ENCODE data around the gene TSPYL4. TPM values are rescaled to one million over a fixed set of nuclear protein-coding genes. Genes with fewer than 3 reads are reported as not detected.

The TSPYL4 gene
- total and polyA plus RNA-seq, 2 donors (not counting 3 experiments of a cell fraction or from before 2014, with no cell fraction given): 24.5 to 43.1 TPM

DNA sequence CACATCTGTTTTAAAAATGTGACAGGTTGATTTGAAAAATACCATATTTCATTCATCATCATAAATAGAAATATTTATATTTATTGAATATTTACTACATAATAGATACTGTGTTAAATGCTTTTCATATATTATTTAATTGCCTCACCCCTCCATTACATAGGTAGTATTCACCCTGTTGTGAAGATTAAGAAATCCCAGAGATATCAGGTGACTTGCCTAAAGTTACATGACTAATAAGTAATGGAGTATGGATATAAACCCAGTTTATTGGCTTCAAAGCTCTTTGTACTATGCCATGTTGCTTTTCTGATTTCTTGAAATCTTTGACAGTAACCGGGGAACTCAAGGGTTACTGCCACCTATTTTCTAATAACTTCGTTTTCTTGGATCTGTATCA is 36.0 kb upstream of the TSPYL4 start:
- Histone ChIP-seq H3K4me2 (ENCODE audit: insufficient read depth, low read length) (no peak overlapping the region), H4K20me1 (replicated peaks; ENCODE audit: control insufficient read depth, extremely low read depth, insufficient read depth, low read length) (no peaks in the 10 kb centered on the region), H3K27ac (ENCODE audit: insufficient read depth, low read depth, low read length) (no peak overlapping the region), H3K27me3 (ENCODE audit: control insufficient read depth in 2 of 2, insufficient read depth in 2 of 2, low read length in 2 of 2) (no peaks in the 10 kb centered on the region), H3K36me3 (ENCODE audit: control insufficient read depth in 2 of 2, extremely low read depth in 1 of 2, insufficient read depth in 2 of 2, low read length in 2 of 2) (no peaks in the 10 kb centered on the region), H3K4me1 (ENCODE audit: control insufficient read depth, extremely low read depth, insufficient read depth, low read length) (no peaks in the 10 kb centered on the region), H2AFZ (ENCODE audit: low read depth, low read length) (no peak overlapping the region), H3K9ac (replicated peaks; ENCODE audit: extremely low read depth, insufficient read depth, low read length) (no peak overlapping the region), H3K9me3 (replicated peaks; ENCODE audit: control insufficient read depth, insufficient read depth, low read length) (no peaks in the 10 kb centered on the region), H3K79me2 (ENCODE audit: control insufficient read depth, insufficient read depth, low read length) (no peaks in the 10 kb centered on the region), H3K9me1 (replicated peaks; ENCODE audit: control insufficient read depth, extremely low read depth, insufficient read depth, low read length) (no peaks in the 10 kb centered on the region), H3K4me3 (replicated peaks in 1 of 3; ENCODE audit: insufficient read depth in 1 of 3, low read depth in 1 of 3, low read length in 3 of 3) (no peak overlapping the region)
- FAIRE-seq (no peak), DNase-seq (ENCODE audit: low read depth, low spot score) (no peak)
- POLR2A ChIA-PET: interaction anchor here (0.5 to 1.5 kb wide), 2 partner anchors 10 to 219 kb away, joined by 3 to 4 read pairs; partner anchors contain the start of gene TSPYL1
- dilution Hi-C loops (cut with MboI; ENCODE audit: extremely low pct_ligation_motif_present, low sequenced_read_pairs): no loop called here
- no TSS peak for BruUV-seq (replicated peaks)
- intact Hi-C loops (cut with micrococcal nuclease): loop anchor here (5.0 kb wide), 4 partner anchors 82 to 557 kb away; partner anchors contain the start of genes CALHM6 and DSE
- CTCF ChIA-PET: interaction anchor here (0.6 to 4.5 kb wide), 6 partner anchors 10 to 271 kb away, joined by 3 to 90 read pairs (median 8); partner anchors contain the start of genes CALHM5 and TSPYL1
- no peak for TF ChIP-seq FOS (IDR thresholded peaks at IDR 0.05; ENCODE audit: borderline replicate concordance, insufficient read depth, low read length)
- no peak for TF ChIP-seq POLR2A (IDR thresholded peaks at IDR 0.05; ENCODE audit: low read depth, low read length)
- TF ChIP-seq CTCF (IDR thresholded peaks at IDR 0.05; ENCODE audit: extremely low read depth in 1 of 2, insufficient read depth in 1 of 2, low read depth in 1 of 2, low read length in 2 of 2): no peak
- no peak for TF ChIP-seq GATA2 (IDR thresholded peaks at IDR 0.05; ENCODE audit: insufficient read depth, insufficient read length, low read depth, low read length)
- no peak for TF ChIP-seq MYC (IDR thresholded peaks at IDR 0.05; ENCODE audit: low read depth, low read length)
- no peak for TF ChIP-seq POLR2AphosphoS5 (IDR thresholded peaks at IDR 0.05; ENCODE audit: insufficient read depth, low read depth, low read length)
- TF ChIP-seq JUN (IDR thresholded peaks at IDR 0.05; ENCODE audit: borderline replicate concordance, insufficient read depth, insufficient read length, low read depth): no peak
- TF ChIP-seq, protein P1, sequence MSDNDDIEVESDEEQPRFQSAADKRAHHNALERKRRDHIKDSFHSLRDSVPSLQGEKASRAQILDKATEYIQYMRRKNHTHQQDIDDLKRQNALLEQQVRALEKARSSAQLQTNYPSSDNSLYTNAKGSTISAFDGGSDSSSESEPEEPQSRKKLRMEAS (IDR thresholded peaks at IDR 0.05; ENCODE audit: insufficient read depth, insufficient read length): no peak
- TF ChIP-seq EZH2 (IDR thresholded peaks at IDR 0.05; ENCODE audit: borderline replicate concordance, low read depth, low read length, severe bottlenecking): no peak

All from endothelial cell of umbilical vein (primary cell).